Lower leg skin (tissue), 4 donors: ENCODE data around the gene GALNT11. TPM values are rescaled to one million over a fixed set of nuclear protein-coding genes. Genes with fewer than 3 reads are reported as not detected.

Experiments
- DNase-seq, 2 donors: peaks; one replicate each; pipeline ENCODE4 v3.0.0-alpha.2; 2019; ENCODE audit warnings: low spot score in 2 of 2
- H3K4me3 ChIP-seq: fragments of 200-600 bp; sonication (generic); 2 replicates; pipeline ENCODE4 v1.5.1; 2017; ENCODE audit warnings: mild to moderate bottlenecking, low read depth; ENCODE audit not compliant: poor library complexity, severe bottlenecking
- POLR2A ChIP-seq, 2 donors: fragments of 450-650 bp; IDR thresholded peaks; one replicate each; pipeline ENCODE4 v1.6.1; 2016 to 2017; ENCODE audit warnings: antibody characterized with exemption in 2 of 2, mild to moderate bottlenecking in 1 of 2, moderate library complexity in 1 of 2
- WGBS, 2 donors: methylation state at CpG; one replicate each; pipeline ENCODE4 v1.1.5; 2018; 5-methylcytosine and 5-hydroxymethylcytosine counted together
- intact Hi-C: fragments of 100-400 bp; cut with DNase I; formaldehyde crosslinking; loops from one replicate; pipeline ENCODE4 v1.15.0; 2023; ENCODE audit warnings: low total_unique reads
- total RNA-seq, 4 donors: library from RNA; depleted of rRNA; stranded (reverse); fragments of >200 nt; gene quantifications; one replicate each; pipeline ENCODE4 v1.1.0, GENCODE V29; 2016
- TF ChIP-seq, protein P1 (sequence below), 3 donors: fragments of 450-650 bp; IDR thresholded peaks; one replicate each; pipeline ENCODE4 v1.5.1; 2016; ENCODE audit warnings: antibody characterized with exemption in 3 of 3, mild to moderate bottlenecking in 3 of 3, moderate library complexity in 2 of 3

Gene GALNT11
- total RNA-seq, 4 donors from 2014 or later, result 38.9 to 62.6 (median 45.3) TPM

GRCh38 chr7:152140067-152140466 is 114.6 kb downstream of the GALNT11 start:
- intact Hi-C loops, result no loop called here
- TF ChIP-seq POLR2A (IDR thresholded peaks at IDR 0.05), result no peak
- TF ChIP-seq, protein P1, sequence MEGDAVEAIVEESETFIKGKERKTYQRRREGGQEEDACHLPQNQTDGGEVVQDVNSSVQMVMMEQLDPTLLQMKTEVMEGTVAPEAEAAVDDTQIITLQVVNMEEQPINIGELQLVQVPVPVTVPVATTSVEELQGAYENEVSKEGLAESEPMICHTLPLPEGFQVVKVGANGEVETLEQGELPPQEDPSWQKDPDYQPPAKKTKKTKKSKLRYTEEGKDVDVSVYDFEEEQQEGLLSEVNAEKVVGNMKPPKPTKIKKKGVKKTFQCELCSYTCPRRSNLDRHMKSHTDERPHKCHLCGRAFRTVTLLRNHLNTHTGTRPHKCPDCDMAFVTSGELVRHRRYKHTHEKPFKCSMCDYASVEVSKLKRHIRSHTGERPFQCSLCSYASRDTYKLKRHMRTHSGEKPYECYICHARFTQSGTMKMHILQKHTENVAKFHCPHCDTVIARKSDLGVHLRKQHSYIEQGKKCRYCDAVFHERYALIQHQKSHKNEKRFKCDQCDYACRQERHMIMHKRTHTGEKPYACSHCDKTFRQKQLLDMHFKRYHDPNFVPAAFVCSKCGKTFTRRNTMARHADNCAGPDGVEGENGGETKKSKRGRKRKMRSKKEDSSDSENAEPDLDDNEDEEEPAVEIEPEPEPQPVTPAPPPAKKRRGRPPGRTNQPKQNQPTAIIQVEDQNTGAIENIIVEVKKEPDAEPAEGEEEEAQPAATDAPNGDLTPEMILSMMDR (IDR thresholded peaks at IDR 0.05), result no peak
- no peak for DNase-seq
- no peak overlapping the region for H3K4me3 ChIP-seq
- 92 to 96% methylated on average over 4 of the region's 4 CpGs for WGBS, 2 donors

DNA sequence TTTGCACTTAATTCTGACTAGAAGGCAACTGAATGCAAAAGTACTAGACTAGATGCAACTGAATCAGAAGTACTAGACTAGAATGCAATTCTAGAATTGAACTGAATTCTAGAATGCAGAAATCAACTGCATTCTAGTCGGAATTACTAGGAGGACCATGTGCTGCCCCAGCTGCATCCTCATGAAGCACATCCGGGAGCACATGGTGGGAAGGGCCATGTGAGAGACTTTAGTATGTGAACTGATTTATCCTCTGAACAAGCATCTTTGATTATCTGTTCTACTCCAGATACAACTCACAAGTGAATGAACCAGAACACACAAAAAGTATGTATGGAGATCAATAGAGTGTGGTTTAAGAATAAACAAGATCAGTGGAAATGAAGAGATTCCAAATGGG is 115.1 kb downstream of the GALNT11 start:
- intact Hi-C loops, result no loop called here
- DNase-seq, result no peak
- no peak overlapping the region for H3K4me3 ChIP-seq
- TF ChIP-seq, protein P1 (IDR thresholded peaks at IDR 0.05), result no peak
- TF ChIP-seq POLR2A (IDR thresholded peaks at IDR 0.05), result no peak
- WGBS, 2 donors, result 82 to 91% methylated on average over 2 of the region's 2 CpGs

DNA sequence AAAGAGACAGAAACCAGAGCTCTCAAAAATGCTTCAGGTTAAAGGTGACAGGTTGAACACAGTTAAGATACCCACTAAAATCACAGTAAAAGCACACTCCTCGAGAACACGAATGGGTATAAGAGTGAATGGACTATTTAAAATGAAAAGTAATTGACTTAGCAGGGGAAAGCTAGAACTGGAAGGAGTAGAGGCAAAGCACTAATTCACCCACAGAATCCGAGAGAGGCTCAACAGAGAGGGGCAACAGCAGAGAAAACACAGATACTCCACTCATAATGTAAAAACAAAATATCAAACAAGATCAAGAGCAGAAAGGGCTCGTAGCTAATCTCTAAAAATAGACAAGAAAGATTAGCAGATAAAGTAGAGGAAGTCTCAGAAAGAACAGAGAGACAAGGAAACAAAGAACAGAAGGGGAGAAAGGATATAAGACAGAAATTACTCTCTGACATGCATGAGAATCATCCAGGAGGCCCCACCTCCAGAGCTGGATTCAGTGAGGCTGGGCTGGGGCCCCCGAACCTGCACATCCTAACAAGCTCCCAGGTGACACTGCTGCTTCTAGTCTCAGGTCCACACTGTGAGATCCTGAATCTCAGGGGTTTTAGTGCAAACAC is 117.6 kb downstream of the GALNT11 start:
- no peak overlapping the region for H3K4me3 ChIP-seq
- no peak for TF ChIP-seq POLR2A (IDR thresholded peaks at IDR 0.05)
- TF ChIP-seq, protein P1 (IDR thresholded peaks at IDR 0.05), result no peak
- no peak for DNase-seq
- 58 to 76% methylated on average over 5 of the region's 5 CpGs for WGBS, 2 donors
- intact Hi-C loops, result no loop called here

- 81 to 86% methylated on average over 12 of the region's 12 CpGs for WGBS, 2 donors
- no peak for DNase-seq
Observed at GRCh38 chr7:152144557-152145245, 119.2 kb downstream of the GALNT11 start.

GRCh38 chr7:152145853-152146466 is 120.5 kb downstream of the GALNT11 start:
- intact Hi-C loops, result no loop called here
- DNase-seq, result no peak
- 63 to 68% methylated on average over 4 of the region's 4 CpGs for WGBS, 2 donors
- TF ChIP-seq, protein P1 (IDR thresholded peaks at IDR 0.05), result no peak
- TF ChIP-seq POLR2A (IDR thresholded peaks at IDR 0.05), result no peak
- H3K4me3 ChIP-seq, result no peak overlapping the region

More at GRCh38 chr7:152144557-152145245, 119.2 kb downstream of the GALNT11 start:
- no peak overlapping the region for H3K4me3 ChIP-seq
- intact Hi-C loops, result no loop called here
- no peak for TF ChIP-seq POLR2A (IDR thresholded peaks at IDR 0.05)
- TF ChIP-seq, protein P1 (IDR thresholded peaks at IDR 0.05), result no peak
